B cell (primary cell): ENCODE results near the gene NEK6. TPM values are rescaled to one million over a fixed set of nuclear protein-coding genes. Genes with fewer than 3 reads are reported as not detected.

Source experiments
- ATAC-seq: fragments of 200-7000 bp; cut with Tn5 transposase; one replicate; pipeline ENCODE4 v1.10.0; 2021; ENCODE audit warnings: low read depth, mild to moderate bottlenecking, moderate number of reproducible peaks, moderate library complexity
- CTCF ChIA-PET: fragments of 350-600 bp; sonication (Branson Sonifier 250); formaldehyde crosslinking; loops from one replicate; lab custom pipeline; 2021; ENCODE audit warnings: antibody characterized with exemption, inconsistent platforms; lab: Charles Lee
- POLR2A ChIA-PET: fragments of 350-600 bp; sonication (Branson Sonifier 250); formaldehyde crosslinking; loops from one replicate; lab custom pipeline; 2021; ENCODE audit warnings: antibody characterized with exemption; lab: Charles Lee
- DNase-seq: peaks from one replicate; pipeline ENCODE4 v3.0.0; 2013
- H2AFZ ChIP-seq: 2 replicates; pipeline ENCODE4 v1.6.1; 2012; ENCODE audit warnings: mild to moderate bottlenecking, low read depth, low read length; ENCODE audit not compliant: insufficient read depth, poor library complexity, severe bottlenecking
- H3K27ac ChIP-seq, 2 donors: 1 replicate in 1 of 2; 2 replicates in 1 of 2; pipeline ENCODE4 v1.5.1; 2012 to 2013; ENCODE audit warnings: low read length in 2 of 2, mild to moderate bottlenecking in 2 of 2, moderate library complexity in 1 of 2
- H3K27me3 ChIP-seq, 4 experiments: fragments of 200-600 bp in 1 of 4; sonication (generic) in 1 of 4; replicated peaks in 1 of 4; 1 replicate in 2 of 4; 2 replicates in 2 of 4; pipeline versions ENCODE4 v1.6.1 to v1.7.0; 2013 to 2016; ENCODE audit warnings: low read length in 3 of 4, mild to moderate bottlenecking in 2 of 4, mixed read lengths in 1 of 4, moderate library complexity in 1 of 4; ENCODE audit not compliant: insufficient read depth in 4 of 4, control insufficient read depth in 3 of 4; ENCODE audit errors: control extremely low read depth in 1 of 4
- H3K36me3 ChIP-seq, 2 experiments: replicated peaks in 1 of 2; 1 replicate in 1 of 2; 2 replicates in 1 of 2; pipeline versions ENCODE4 v1.6.1 to v1.7.1; 2013; ENCODE audit warnings: low read length in 1 of 2; ENCODE audit not compliant: insufficient read depth in 2 of 2, control insufficient read depth in 1 of 2; ENCODE audit errors: control extremely low read depth in 1 of 2, extremely low read depth in 1 of 2
- H3K4me1 ChIP-seq, 2 donors: fragments of 200-600 bp in 1 of 2; sonication (generic) in 1 of 2; 1 replicate in 1 of 2; 2 replicates in 1 of 2; pipeline versions ENCODE4 v1.5.1 to v1.6.1; 2013 to 2017; ENCODE audit warnings: low read length in 2 of 2; ENCODE audit not compliant: control insufficient read depth in 2 of 2, insufficient read depth in 2 of 2
- H3K4me2 ChIP-seq: replicated peaks from 2 replicates; pipeline ENCODE3; 2012; ENCODE audit warnings: mild to moderate bottlenecking, low read depth, low read length; ENCODE audit not compliant: poor library complexity, severe bottlenecking
- H3K4me3 ChIP-seq, 5 experiments: fragments of 200-600 bp in 1 of 5; sonication (generic) in 1 of 5; 1 replicate in 3 of 5; 2 replicates in 2 of 5; pipeline versions ENCODE4 v1.5.1 to v1.7.0; 2011 to 2016; ENCODE audit warnings: low read length in 4 of 5, mild to moderate bottlenecking in 4 of 5, low read depth in 2 of 5, control low read depth in 1 of 5, moderate library complexity in 1 of 5; ENCODE audit not compliant: insufficient read depth in 1 of 5; ENCODE audit errors: control extremely low read depth in 1 of 5, extremely low read depth in 1 of 5
- H3K79me2 ChIP-seq: fragments of 200-600 bp; sonication (generic); one replicate; pipeline ENCODE4 v1.6.0; 2016; ENCODE audit warnings: low read length; ENCODE audit not compliant: control insufficient read depth, insufficient read depth
- H3K9ac ChIP-seq: fragments of 200-600 bp; sonication (generic); 2 replicates; pipeline ENCODE4 v1.6.1; 2017; ENCODE audit warnings: mild to moderate bottlenecking, low read length, moderate library complexity
- H3K9me3 ChIP-seq, 3 donors: one replicate each; pipeline versions ENCODE4 v1.6.1 to v1.7.1; 2013; ENCODE audit warnings: low read length in 2 of 3; ENCODE audit not compliant: control insufficient read depth in 2 of 3, insufficient read depth in 1 of 3; ENCODE audit errors: control extremely low read depth in 1 of 3
- H4K20me1 ChIP-seq: 2 replicates; pipeline ENCODE4 v1.6.0; 2012; ENCODE audit warnings: mild to moderate bottlenecking, low read length; ENCODE audit not compliant: insufficient read depth, control insufficient read depth, poor library complexity, severe bottlenecking
- H3K27ac Mint-ChIP-seq: one replicate; pipeline ENCODE4 v1.8.0; 2021; ENCODE audit warnings: mixed read lengths
- H3K27me3 Mint-ChIP-seq: one replicate; pipeline ENCODE4 v1.8.0; 2021; ENCODE audit warnings: mixed read lengths
- H3K4me1 Mint-ChIP-seq: one replicate; pipeline ENCODE4 v1.8.0; 2021; ENCODE audit warnings: mixed read lengths
- H3K4me3 Mint-ChIP-seq: one replicate; pipeline ENCODE4 v1.8.0; 2021; ENCODE audit warnings: mixed read lengths
- H3K9me3 Mint-ChIP-seq: one replicate; pipeline ENCODE4 v1.8.0; 2022; ENCODE audit warnings: mixed read lengths; ENCODE audit not compliant: insufficient read depth
- CTCF ChIP-seq: fragments of 200-600 bp; IDR thresholded peaks from one replicate; pipeline ENCODE4 v1.8.0; 2022; ENCODE audit warnings: antibody characterized with exemption, mild to moderate bottlenecking
- EZH2 ChIP-seq: IDR thresholded peaks from 2 replicates; pipeline ENCODE4 v1.6.1; 2012; ENCODE audit warnings: borderline replicate concordance, low read depth, mild to moderate bottlenecking, moderate library complexity, low read length; ENCODE audit not compliant: insufficient read depth, poor library complexity, severe bottlenecking
- WGBS: methylation state at CpG from one replicate; pipeline ENCODE4 v1.1.5; 2013; ENCODE audit warnings: missing lambda C conversion rate; ENCODE audit not compliant: insufficient coverage; 5-methylcytosine and 5-hydroxymethylcytosine counted together
- intact Hi-C: fragments of 100-400 bp; cut with micrococcal nuclease; formaldehyde crosslinking; loops from one replicate; pipeline ENCODE4 v1.10.0; 2022
- polyA plus RNA-seq: library from polyadenylated mRNA; depleted of rRNA; stranded (reverse); fragments of >200 nt; gene quantifications from 2 replicates; pipeline ENCODE4 v1.2.3, GENCODE V29; 2012
- total RNA-seq, 2 donors: library from RNA; stranded (reverse); fragments of 120-200 nt in 1 of 2; gene quantifications; 1 replicate in 1 of 2; 2 replicates in 1 of 2; pipeline versions ENCODE4 v1.2.3 to v1.2.4, GENCODE V29; 2013 to 2022

The NEK6 gene
- total and polyA plus RNA-seq, 2 donors (not counting 1 experiment from before 2014, with no cell fraction given) = 40.0 to 63.1 TPM

GRCh38 chr9:124344291-124345050 lies 86.7 kb downstream of the NEK6 start:
- Histone ChIP-seq H3K9ac (no peak overlapping the region), H4K20me1 (no peaks in the 10 kb centered on the region), H3K9me3 (no peaks in the 10 kb centered on the region), H3K36me3 (peaks cover 0 to 89% of the 10 kb centered on the region in 2 experiments), H2AFZ (no peak overlapping the region), H3K27me3 (no peaks in the 10 kb centered on the region), H3K4me3 (no peak overlapping the region), H3K27ac (no peak overlapping the region), H3K79me2 (no peaks in the 10 kb centered on the region), H3K4me1 (no peaks in the 10 kb centered on the region), H3K4me2 (no peak overlapping the region)
- Mint-ChIP-seq H3K27me3 (no peaks in the 10 kb centered on the region), H3K4me1 (no peaks in the 10 kb centered on the region), H3K4me3 (no peak overlapping the region), H3K27ac (peak overlapping the region; percentile 65), H3K9me3 (no peaks in the 10 kb centered on the region)
- ChIA-PET CTCF (no interaction called here), POLR2A (no interaction called here)
- 97% methylated on average over 28 of the region's 29 CpGs for WGBS
- no peak for TF ChIP-seq EZH2
- TF ChIP-seq CTCF = no peak
- DNase-seq = no peak
- ATAC-seq = no peak
- intact Hi-C loops = no loop called here

- no peaks in the 10 kb centered on the region for H3K4me1 ChIP-seq
- no peaks in the 10 kb centered on the region for H3K27me3 ChIP-seq
- H3K36me3 ChIP-seq = peaks cover 0 to 89% of the 10 kb centered on the region in 2 experiments
- Mint-ChIP-seq H3K4me3 (no peak overlapping the region), H3K9me3 (no peaks in the 10 kb centered on the region), H3K27me3 (no peaks in the 10 kb centered on the region), H3K27ac (no peak overlapping the region), H3K4me1 (no peaks in the 10 kb centered on the region)
- DNase-seq = no peak
- H4K20me1 ChIP-seq = no peaks in the 10 kb centered on the region
- WGBS = 95% methylated on average over 14 of the region's 14 CpGs
- H3K4me3 ChIP-seq = no peak overlapping the region
- no peak for ATAC-seq
- H3K9me3 ChIP-seq = no peaks in the 10 kb centered on the region
- no peak overlapping the region for H2AFZ ChIP-seq
- TF ChIP-seq CTCF (no peak), EZH2 (no peak)
- H3K79me2 ChIP-seq = no peaks in the 10 kb centered on the region
- no peak overlapping the region for H3K4me2 ChIP-seq
- intact Hi-C loops = no loop called here
- H3K27ac ChIP-seq = no peak overlapping the region
- ChIA-PET CTCF (no interaction called here), POLR2A (no interaction called here)
- H3K9ac ChIP-seq = no peak overlapping the region
These were observed 87.3 kb downstream of the NEK6 start for GRCh38 chr9:124345063-124345462.
